HL-60 (cell line): ENCODE data around the gene DKK3.

Source experiments
- DNase-seq, 2 experiments: peaks; one replicate each; pipeline ENCODE4 v3.0.0-alpha.2; 2010 to 2020; ENCODE audit warnings: low read depth in 1 of 2, low spot score in 1 of 2
- H3K27ac ChIP-seq: fragments of 250-450 bp; sonication (Bioruptor Pico); replicated peaks from 2 replicates; pipeline ENCODE4 v1.5.1; 2020; ENCODE audit warnings: mild to moderate bottlenecking, moderate library complexity
- H3K27me3 ChIP-seq: fragments of 250-450 bp; sonication (Bioruptor Pico); 2 replicates; pipeline ENCODE4 v1.5.1; 2021; ENCODE audit warnings: mild to moderate bottlenecking, moderate library complexity; ENCODE audit not compliant: insufficient read depth, poor library complexity, severe bottlenecking
- H3K4me3 ChIP-seq: replicated peaks from 2 replicates; pipeline ENCODE4 v1.5.1; 2011; ENCODE audit warnings: mild to moderate bottlenecking, control low read depth, low read length; ENCODE audit not compliant: insufficient read depth
- GABPA ChIP-seq: IDR thresholded peaks from 2 replicates; pipeline ENCODE4 v1.6.1; 2012; ENCODE audit warnings: low read depth

The DKK3 gene

DNA sequence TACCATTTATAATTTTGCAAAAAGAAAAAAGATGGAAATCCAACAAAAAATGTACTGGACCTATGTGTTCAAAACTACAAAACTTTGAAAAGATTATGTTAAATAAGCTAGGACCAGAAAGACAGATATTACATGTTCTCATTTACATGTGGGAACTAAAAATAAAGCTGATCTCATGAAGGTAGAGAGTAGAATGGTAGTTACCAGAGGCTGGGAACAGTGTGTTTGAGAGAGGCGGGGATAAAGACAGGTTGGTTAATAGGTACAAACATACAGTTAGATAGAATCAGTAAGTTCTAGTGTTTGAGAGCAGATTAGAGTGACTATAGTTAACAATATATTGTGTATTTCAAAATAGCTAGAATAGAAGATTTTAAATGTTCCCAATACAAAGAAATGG lies 95.0 kb downstream of the DKK3 start:
- DNase-seq = no peak
- Histone ChIP-seq H3K27ac (no peak overlapping the region), H3K27me3 (no peaks in the 10 kb centered on the region), H3K4me3 (no peak overlapping the region)
- TF ChIP-seq GABPA = no peak
